Measurements from ENCODE around the gene CCDC92. TPM values are rescaled to one million over a fixed set of nuclear protein-coding genes. Genes with fewer than 3 reads are reported as not detected.

CCDC92 gene
- total and polyA plus RNA-seq, 2 of the 13 experiments (the other 11 are each of a cell fraction or from before 2014, with no cell fraction given): 5.4 to 14.7 TPM

DNA sequence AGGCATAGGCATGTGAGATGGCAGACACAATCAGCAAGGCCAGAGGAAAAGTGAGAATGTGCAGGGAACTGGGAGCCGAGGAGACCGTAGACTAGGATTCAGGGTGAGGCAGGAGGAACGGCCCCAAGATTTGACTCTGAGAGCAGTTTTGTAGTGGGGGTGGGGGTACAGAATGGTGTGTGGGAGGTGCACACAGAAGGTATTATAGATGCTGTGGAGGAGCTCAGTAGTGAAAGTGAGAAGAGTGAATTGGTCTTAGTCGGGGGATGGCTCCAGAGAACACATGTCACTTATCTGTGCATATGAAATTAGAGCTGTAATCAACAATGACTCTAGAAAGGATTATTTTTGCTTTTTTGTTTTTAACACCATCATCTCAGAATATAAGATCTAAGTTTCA is 12.3 kb upstream of the CCDC92 start (continued):
- TF ChIP-seq, protein P1, sequence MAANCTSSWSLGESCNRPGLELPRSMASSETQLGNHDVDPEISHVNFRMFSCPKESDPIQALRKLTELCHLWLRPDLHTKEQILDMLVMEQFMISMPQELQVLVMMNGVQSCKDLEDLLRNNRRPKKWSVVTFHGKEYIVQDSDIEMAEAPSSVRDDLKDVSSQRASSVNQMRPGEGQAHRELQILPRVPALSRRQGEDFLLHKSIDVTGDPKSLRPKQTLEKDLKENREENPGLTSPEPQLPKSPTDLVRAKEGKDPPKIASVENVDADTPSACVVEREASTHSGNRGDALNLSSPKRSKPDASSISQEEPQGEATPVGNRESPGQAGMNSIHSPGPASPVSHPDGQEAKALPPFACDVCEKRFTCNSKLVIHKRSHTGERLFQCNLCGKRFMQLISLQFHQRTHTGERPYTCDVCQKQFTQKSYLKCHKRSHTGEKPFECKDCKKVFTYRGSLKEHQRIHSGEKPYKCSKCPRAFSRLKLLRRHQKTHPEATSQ (CRISPR knock-in tag; IDR thresholded peaks at IDR 0.05; ENCODE audit: borderline replicate concordance): no peak

DNA sequence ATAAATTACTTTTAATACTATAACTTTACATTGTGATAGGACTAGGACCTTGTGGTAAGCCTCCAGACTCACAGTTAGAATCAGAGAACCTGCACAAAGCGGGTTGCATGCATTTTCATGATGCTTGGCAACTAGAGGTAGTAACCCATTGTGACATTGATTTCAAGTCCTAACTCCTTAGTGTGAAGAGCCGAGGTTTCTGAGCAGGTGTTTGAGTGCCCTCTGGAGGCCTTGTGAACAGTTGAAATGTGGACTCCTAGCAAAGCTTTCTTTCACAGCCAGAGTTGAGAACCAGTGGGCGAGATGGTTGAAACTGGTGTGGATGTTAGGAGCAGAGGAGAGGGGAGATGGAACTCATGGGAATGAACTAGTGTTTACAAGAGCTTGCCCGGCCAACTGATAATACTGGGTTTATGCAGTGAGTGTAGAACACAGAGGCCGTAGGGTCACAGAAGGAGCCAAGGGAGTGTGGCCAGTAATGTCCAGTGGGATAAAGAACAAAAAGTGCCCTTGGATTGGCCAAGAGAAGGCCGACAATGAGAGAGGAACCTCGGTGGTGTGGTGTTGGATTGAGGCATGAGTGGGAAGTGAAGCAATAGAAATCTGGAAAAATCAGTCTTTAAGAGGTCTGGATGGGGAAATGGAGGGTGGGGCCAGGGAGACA is 11.3 kb upstream of the CCDC92 start:
- 80% methylated on average over 7 of the region's 7 CpGs for WGBS (ENCODE audit: low lambda C conversion rate)
- DNase-seq (ENCODE audit: low spot score) (peak; percentile 74), FAIRE-seq (peak; percentile 91), ATAC-seq (peak; percentile 91)
- CTCF ChIA-PET (ENCODE audit: low intra/inter-chr PET ratio, low total read pairs): interaction anchor here (0.7 to 4.0 kb wide), 4 partner anchors 76 to 184 kb away, joined by 3 to 21 read pairs (median 4); no protein-coding TSS in a partner anchor
- no TSS peak for BruUV-seq (replicated peaks)
- in situ Hi-C loops (cut with HindIII; ENCODE audit: extremely low pct_ligation_motif_present, low pct_unique_long_range_greater_than_20kb): no loop called here
- peaks cover 12% of the 10 kb centered on the region for H4K20me1 ChIP-seq (ENCODE audit: insufficient read depth, low read length)
- no peaks in the 10 kb centered on the region for H3K9me3 ChIP-seq (ENCODE audit: low read length)
- H3K4me2 ChIP-seq (ENCODE audit: low read depth, low read length): no peak overlapping the region
- H3K9ac ChIP-seq (ENCODE audit: insufficient read depth, low read depth, low read length): no peak overlapping the region
- H3K27me3 ChIP-seq (ENCODE audit: control insufficient read depth in 1 of 2, insufficient read depth in 2 of 2, low read length in 2 of 2): no peaks in the 10 kb centered on the region
- no peak overlapping the region for H2AFZ ChIP-seq (ENCODE audit: low read length)
- POLR2A ChIA-PET: interaction anchor here (1.6 kb wide), 1 partner anchor 12 kb away, joined by 4 read pairs; the partner anchor contains the start of gene CCDC92
- intact Hi-C loops (cut with micrococcal nuclease; ENCODE audit: unreplicated experiment): loop anchor here (1.0 to 10.0 kb wide), 4 partner anchors 79 to 269 kb away; partner anchors contain the start of gene ATP6V0A2
- H3K4me3 ChIP-seq (replicated peaks in 1 of 3; ENCODE audit: insufficient read depth in 1 of 3, low read depth in 2 of 3, low read length in 3 of 3): no peak overlapping the region
- H3K4me1 ChIP-seq (ENCODE audit: insufficient read depth, low read length): peaks cover 10% of the 10 kb centered on the region
- peaks cover 39% of the 10 kb centered on the region for H3K79me2 ChIP-seq (ENCODE audit: insufficient read depth, low read length)
- no peak overlapping the region for H3K27ac ChIP-seq (ENCODE audit: extremely low read length, insufficient read depth, low read length)
- H3K36me3 ChIP-seq (replicated peaks in 1 of 2; ENCODE audit: control insufficient read depth in 1 of 2, insufficient read depth in 2 of 2, low read length in 2 of 2): peaks cover 2 to 35% of the 10 kb centered on the region in 2 experiments; a peak in 3 of 5 replicates
- TF ChIP-seq TARDBP (CRISPR knock-in tag; IDR thresholded peaks at IDR 0.05): 0 out of 2 replicates have a peak, but pooled peaks have one; percentile 14
- TF ChIP-seq ZNF737 (CRISPR knock-in tag; IDR thresholded peaks at IDR 0.05; ENCODE audit: borderline replicate concordance): no peak
- TF ChIP-seq XRCC5 (optimal IDR thresholded peaks at IDR 0.05; ENCODE audit: low read length): peak; percentile 18
- TF ChIP-seq ZNF773 (CRISPR knock-in tag; IDR thresholded peaks at IDR 0.05; ENCODE audit: borderline replicate concordance): no peak
- TF ChIP-seq, protein P2, sequence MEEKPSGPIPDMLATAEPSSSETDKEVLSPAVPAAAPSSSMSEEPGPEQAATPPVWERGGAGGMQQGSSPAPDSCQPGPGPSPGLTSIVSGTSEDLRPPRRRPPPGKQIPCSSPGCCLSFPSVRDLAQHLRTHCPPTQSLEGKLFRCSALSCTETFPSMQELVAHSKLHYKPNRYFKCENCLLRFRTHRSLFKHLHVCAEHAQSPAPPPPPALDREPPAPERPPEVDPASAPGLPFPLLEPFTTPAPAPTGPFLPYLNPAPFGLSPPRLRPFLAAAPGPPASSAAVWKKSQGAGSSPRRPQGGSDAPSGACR (CRISPR knock-in tag; IDR thresholded peaks at IDR 0.05): no peak
- no peak for TF ChIP-seq MIER3 (CRISPR knock-in tag; IDR thresholded peaks at IDR 0.05; ENCODE audit: borderline replicate concordance)
- TF ChIP-seq, protein P3, sequence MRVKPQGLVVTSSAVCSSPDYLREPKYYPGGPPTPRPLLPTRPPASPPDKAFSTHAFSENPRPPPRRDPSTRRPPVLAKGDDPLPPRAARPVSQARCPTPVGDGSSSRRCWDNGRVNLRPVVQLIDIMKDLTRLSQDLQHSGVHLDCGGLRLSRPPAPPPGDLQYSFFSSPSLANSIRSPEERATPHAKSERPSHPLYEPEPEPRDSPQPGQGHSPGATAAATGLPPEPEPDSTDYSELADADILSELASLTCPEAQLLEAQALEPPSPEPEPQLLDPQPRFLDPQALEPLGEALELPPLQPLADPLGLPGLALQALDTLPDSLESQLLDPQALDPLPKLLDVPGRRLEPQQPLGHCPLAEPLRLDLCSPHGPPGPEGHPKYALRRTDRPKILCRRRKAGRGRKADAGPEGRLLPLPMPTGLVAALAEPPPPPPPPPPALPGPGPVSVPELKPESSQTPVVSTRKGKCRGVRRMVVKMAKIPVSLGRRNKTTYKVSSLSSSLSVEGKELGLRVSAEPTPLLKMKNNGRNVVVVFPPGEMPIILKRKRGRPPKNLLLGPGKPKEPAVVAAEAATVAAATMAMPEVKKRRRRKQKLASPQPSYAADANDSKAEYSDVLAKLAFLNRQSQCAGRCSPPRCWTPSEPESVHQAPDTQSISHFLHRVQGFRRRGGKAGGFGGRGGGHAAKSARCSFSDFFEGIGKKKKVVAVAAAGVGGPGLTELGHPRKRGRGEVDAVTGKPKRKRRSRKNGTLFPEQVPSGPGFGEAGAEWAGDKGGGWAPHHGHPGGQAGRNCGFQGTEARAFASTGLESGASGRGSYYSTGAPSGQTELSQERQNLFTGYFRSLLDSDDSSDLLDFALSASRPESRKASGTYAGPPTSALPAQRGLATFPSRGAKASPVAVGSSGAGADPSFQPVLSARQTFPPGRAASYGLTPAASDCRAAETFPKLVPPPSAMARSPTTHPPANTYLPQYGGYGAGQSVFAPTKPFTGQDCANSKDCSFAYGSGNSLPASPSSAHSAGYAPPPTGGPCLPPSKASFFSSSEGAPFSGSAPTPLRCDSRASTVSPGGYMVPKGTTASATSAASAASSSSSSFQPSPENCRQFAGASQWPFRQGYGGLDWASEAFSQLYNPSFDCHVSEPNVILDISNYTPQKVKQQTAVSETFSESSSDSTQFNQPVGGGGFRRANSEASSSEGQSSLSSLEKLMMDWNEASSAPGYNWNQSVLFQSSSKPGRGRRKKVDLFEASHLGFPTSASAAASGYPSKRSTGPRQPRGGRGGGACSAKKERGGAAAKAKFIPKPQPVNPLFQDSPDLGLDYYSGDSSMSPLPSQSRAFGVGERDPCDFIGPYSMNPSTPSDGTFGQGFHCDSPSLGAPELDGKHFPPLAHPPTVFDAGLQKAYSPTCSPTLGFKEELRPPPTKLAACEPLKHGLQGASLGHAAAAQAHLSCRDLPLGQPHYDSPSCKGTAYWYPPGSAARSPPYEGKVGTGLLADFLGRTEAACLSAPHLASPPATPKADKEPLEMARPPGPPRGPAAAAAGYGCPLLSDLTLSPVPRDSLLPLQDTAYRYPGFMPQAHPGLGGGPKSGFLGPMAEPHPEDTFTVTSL (CRISPR knock-in tag; IDR thresholded peaks at IDR 0.05; ENCODE audit: borderline replicate concordance): no peak
- TF ChIP-seq HDAC1 (CRISPR knock-in tag; IDR thresholded peaks at IDR 0.05): no peak
- TF ChIP-seq RNF2 (conservative IDR thresholded peaks at IDR 0.05; ENCODE audit: low read depth): no peak
- no peak for TF ChIP-seq ZNF616 (CRISPR knock-in tag; IDR thresholded peaks at IDR 0.05; ENCODE audit: low read depth)
- TF ChIP-seq STAG1 (CRISPR knock-in tag; IDR thresholded peaks at IDR 0.05): peak; percentile 85
- no peak for TF ChIP-seq KDM6A (CRISPR knock-in tag; IDR thresholded peaks at IDR 0.05; ENCODE audit: low read depth)
- no peak for TF ChIP-seq TBX2 (CRISPR knock-in tag; IDR thresholded peaks at IDR 0.05; ENCODE audit: borderline replicate concordance)
- TF ChIP-seq SAP130 (CRISPR knock-in tag; IDR thresholded peaks at IDR 0.05; ENCODE audit: low read depth): 0 out of 2 replicates have a peak, but pooled peaks have one; percentile 14

Data from HepG2 (cell line).